Left ventricle myocardium inferior (tissue), 1 donor: Measurements from ENCODE around the gene VTI1A. TPM values are rescaled to one million over a fixed set of nuclear protein-coding genes. Genes with fewer than 3 reads are reported as not detected.

ENCODE experiments used
- DNase-seq: peaks from one replicate; pipeline ENCODE4 v3.0.0-alpha.2; 2020
- H3K27ac ChIP-seq: fragments of 200-600 bp; replicated peaks from 2 replicates; pipeline ENCODE4 v1.8.0; 2021
- H3K27me3 ChIP-seq: fragments of 200-600 bp; 2 replicates; pipeline ENCODE4 v1.8.0; 2021; ENCODE audit warnings: low read depth
- H3K36me3 ChIP-seq: fragments of 200-600 bp; 2 replicates; pipeline ENCODE4 v1.8.0; 2021
- H3K4me1 ChIP-seq: fragments of 200-600 bp; 2 replicates; pipeline ENCODE4 v1.8.0; 2021
- H3K4me3 ChIP-seq: fragments of 200-600 bp; 2 replicates; pipeline ENCODE4 v1.8.0; 2021; ENCODE audit warnings: mild to moderate bottlenecking, moderate library complexity
- H3K9me3 ChIP-seq: fragments of 200-600 bp; replicated peaks from 2 replicates; pipeline ENCODE4 v1.8.0; 2021
- intact Hi-C: fragments of 100-400 bp; cut with micrococcal nuclease; formaldehyde crosslinking; loops from one replicate; pipeline ENCODE4 v1.11.0; 2022
- total RNA-seq: library from RNA; stranded (reverse); fragmentation: NEBNext Ultra II Directional; extraction: Animal tissue kit (Norgen Biotek cat#: 25700); gene quantifications from one replicate; pipeline ENCODE4 v1.2.1, GENCODE V29; 2021
- TF ChIP-seq, protein P1 (sequence below): fragments of 200-600 bp; IDR thresholded peaks from 2 replicates; pipeline ENCODE4 v1.8.0; 2021; ENCODE audit warnings: antibody characterized with exemption, mild to moderate bottlenecking, borderline replicate concordance
- donor health status: DM: no; HTN: yes; CAD: no; lungs with severe emphysema.

VTI1A gene
- total RNA-seq, 1 donor from 2014 or later, result 20.5 TPM

DNA sequence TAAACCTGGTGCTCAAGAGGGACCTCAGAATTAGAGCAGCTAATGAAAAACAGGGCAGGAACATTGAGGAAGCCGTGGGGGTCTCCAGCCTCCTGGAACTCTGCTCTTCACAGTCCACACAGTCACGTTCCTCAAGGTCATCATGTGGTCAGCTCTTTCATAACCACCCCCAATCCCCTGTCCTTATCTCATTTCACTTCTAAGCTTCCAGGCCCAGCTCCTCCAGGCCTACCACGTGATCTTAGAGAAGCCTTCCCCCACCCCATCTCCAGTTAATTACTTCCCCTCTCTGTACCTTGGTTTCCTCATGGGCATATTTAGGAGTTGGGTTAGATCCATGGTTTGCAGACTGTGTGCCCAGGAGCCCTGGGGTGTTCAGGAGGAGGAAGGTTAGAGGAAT lies 396.6 kb downstream of the VTI1A start:
- Histone ChIP-seq H3K27me3 (no peaks in the 10 kb centered on the region), H3K27ac (no peak overlapping the region), H3K4me3 (no peak overlapping the region), H3K9me3 (peaks cover 42% of the 10 kb centered on the region), H3K36me3 (peaks cover 17% of the 10 kb centered on the region), H3K4me1 (no peaks in the 10 kb centered on the region)
- TF ChIP-seq, protein P1, sequence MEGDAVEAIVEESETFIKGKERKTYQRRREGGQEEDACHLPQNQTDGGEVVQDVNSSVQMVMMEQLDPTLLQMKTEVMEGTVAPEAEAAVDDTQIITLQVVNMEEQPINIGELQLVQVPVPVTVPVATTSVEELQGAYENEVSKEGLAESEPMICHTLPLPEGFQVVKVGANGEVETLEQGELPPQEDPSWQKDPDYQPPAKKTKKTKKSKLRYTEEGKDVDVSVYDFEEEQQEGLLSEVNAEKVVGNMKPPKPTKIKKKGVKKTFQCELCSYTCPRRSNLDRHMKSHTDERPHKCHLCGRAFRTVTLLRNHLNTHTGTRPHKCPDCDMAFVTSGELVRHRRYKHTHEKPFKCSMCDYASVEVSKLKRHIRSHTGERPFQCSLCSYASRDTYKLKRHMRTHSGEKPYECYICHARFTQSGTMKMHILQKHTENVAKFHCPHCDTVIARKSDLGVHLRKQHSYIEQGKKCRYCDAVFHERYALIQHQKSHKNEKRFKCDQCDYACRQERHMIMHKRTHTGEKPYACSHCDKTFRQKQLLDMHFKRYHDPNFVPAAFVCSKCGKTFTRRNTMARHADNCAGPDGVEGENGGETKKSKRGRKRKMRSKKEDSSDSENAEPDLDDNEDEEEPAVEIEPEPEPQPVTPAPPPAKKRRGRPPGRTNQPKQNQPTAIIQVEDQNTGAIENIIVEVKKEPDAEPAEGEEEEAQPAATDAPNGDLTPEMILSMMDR, result no peak
- intact Hi-C loops, result no loop called here
- no peak for DNase-seq

DNA sequence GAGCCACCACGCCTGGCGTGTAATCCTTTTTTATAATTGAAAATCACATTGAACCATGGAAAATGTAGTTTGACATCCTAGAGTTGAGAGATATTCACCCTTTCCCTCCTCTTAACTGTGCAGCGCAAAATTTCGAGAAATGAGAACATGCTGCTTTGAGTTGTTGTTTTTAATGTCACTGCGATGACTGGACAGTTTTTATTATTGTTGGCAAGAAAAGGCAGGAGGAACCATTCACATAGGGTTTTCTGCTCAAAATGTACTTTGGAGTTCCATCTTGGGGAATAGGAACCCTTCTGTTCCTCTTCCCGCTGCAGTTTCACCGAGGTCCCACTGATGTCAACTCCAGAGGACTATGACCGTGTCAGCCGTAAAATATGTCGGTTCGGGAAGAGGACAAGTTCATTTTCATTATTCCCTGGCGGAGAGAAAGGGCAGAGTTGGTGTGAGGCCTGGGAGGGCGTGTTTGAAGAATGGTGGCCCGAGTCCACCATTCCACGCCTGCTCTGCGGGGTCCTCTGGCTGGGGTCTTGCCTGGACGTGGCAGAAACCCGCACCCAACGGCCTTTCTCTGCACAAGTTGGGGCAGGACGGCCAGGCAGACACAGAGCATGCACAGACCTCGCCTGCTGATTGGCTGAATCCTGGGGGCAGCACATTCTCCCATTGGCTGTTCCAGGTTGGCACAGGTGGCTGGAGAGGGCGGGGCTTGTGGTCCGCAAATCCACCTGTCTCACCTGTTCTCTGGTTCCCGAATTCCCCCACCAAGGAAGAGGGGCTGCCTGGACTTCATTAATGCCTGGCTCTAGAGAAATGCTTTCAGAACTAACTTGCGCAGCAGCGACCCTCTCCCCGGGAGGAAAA lies 397.9 kb downstream of the VTI1A start:
- TF ChIP-seq, protein P1, result no peak
- H3K27ac ChIP-seq, result no peak overlapping the region
- intact Hi-C loops, result no loop called here
- no peaks in the 10 kb centered on the region for H3K27me3 ChIP-seq
- H3K36me3 ChIP-seq, result peaks cover 17% of the 10 kb centered on the region
- H3K4me1 ChIP-seq, result no peaks in the 10 kb centered on the region
- peaks cover 39% of the 10 kb centered on the region for H3K9me3 ChIP-seq
- no peak for DNase-seq
- H3K4me3 ChIP-seq, result no peak overlapping the region

DNA sequence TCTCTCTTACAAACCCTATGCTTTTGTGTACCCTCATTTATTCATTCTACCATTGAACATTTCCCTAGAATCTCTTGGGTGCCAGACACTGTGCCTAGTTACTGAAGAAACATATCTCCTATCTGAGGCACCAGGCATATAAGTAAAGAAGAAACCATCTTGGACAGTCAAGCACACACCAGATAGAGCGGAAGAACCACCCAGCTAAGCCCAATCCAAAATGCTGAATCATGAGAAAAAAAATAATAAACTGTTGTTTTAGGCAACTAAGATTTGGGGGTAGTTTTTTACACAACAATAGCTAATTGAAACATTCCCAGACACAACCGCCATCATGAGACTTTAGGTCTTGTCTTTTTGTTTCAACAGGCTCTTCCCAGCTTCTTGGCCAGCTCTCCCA lies 400.8 kb downstream of the VTI1A start:
- TF ChIP-seq, protein P1, result no peak

DNA sequence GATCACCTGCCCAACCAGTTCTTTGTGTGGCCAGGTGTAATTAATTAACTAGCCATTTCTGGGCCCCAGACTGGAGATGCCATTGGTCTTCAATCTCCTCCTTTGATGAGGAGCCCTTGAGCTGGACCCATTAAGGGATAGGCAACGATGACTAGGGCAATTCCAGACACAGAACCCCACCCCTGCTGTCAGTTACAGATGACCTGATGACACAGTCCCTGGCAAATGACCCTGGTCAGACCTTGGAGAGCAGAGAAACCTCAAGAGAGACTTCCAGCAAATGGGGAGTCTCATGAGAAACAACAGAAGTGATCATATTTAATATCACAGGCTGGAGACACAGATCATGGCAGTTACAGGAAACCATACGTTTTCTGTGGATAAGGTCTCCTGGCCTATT lies 401.2 kb downstream of the VTI1A start:
- peaks cover 32% of the 10 kb centered on the region for H3K9me3 ChIP-seq
- TF ChIP-seq, protein P1, result no peak
- no peak for DNase-seq
- intact Hi-C loops, result no loop called here
- H3K27ac ChIP-seq, result no peak overlapping the region
- H3K27me3 ChIP-seq, result no peaks in the 10 kb centered on the region
- no peak overlapping the region for H3K4me3 ChIP-seq
- H3K4me1 ChIP-seq, result no peaks in the 10 kb centered on the region
- peaks cover 17% of the 10 kb centered on the region for H3K36me3 ChIP-seq

More for the DNA sequence above, 400.8 kb downstream of the VTI1A start:
- Histone ChIP-seq H3K27me3 (no peaks in the 10 kb centered on the region), H3K36me3 (peaks cover 17% of the 10 kb centered on the region), H3K9me3 (peaks cover 32% of the 10 kb centered on the region), H3K27ac (no peak overlapping the region), H3K4me1 (no peaks in the 10 kb centered on the region), H3K4me3 (no peak overlapping the region)
- DNase-seq, result no peak
- intact Hi-C loops, result no loop called here

DNA sequence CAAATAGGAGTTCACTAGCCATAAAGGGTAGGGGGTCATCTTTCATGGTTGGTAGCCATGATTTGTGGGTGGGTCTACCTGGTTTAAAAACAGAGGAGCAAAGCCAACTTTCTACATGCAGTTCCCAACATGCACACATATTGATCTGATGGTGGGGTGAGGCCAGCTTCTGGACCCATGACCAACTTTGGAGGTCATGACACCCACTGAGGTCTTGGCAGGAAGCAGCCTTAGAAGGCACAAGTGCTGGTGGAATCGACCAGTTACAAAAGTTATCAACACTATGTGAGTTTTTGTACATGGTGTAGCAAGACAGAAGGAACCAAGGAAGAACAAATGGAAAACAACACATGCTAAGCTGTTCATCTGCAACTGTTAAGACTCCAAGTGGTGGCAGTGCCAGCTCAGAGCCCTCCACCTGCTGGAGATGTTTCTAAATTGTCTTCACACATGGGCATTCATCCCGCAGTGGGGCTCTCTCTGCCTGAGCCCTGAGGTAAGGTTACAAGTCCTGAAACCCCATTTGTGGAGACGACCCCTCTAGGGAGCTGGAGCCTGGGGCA lies 401.9 kb downstream of the VTI1A start:
- H3K4me1 ChIP-seq, result no peaks in the 10 kb centered on the region
- no peak overlapping the region for H3K27ac ChIP-seq
- intact Hi-C loops, result no loop called here
- peaks cover 17% of the 10 kb centered on the region for H3K36me3 ChIP-seq
- no peak for DNase-seq
- no peak overlapping the region for H3K4me3 ChIP-seq
- no peaks in the 10 kb centered on the region for H3K27me3 ChIP-seq
- H3K9me3 ChIP-seq, result peaks cover 32% of the 10 kb centered on the region
- TF ChIP-seq, protein P1, result no peak
